Neural cell (in vitro differentiated cells): ENCODE results near the gene THBD.

ENCODE experiments used
- CTCF ChIP-seq: fragments of 450-650 bp; IDR thresholded peaks from 2 replicates; pipeline ENCODE4 v1.5.1; 2014; ENCODE audit warnings: antibody characterized with exemption, mild to moderate bottlenecking, moderate library complexity; ENCODE audit not compliant: poor library complexity, severe bottlenecking
- EP300 ChIP-seq: fragments of 450-650 bp; conservative IDR thresholded peaks from 2 replicates; pipeline ENCODE4 v1.6.1; 2014; ENCODE audit warnings: antibody characterized with exemption, mild to moderate bottlenecking, moderate library complexity; ENCODE audit not compliant: poor library complexity, severe bottlenecking
- EZH2 ChIP-seq: fragments of 200-600, 300-800 bp; shearing (Covaris generic), sonication (generic); IDR thresholded peaks from 2 replicates; pipeline ENCODE4 v1.6.1; 2014; ENCODE audit warnings: antibody characterized with exemption, low read length, borderline replicate concordance, mild to moderate bottlenecking; ENCODE audit not compliant: insufficient read depth, poor library complexity, severe bottlenecking
- POLR2AphosphoS5 ChIP-seq: IDR thresholded peaks from 2 replicates; pipeline ENCODE4 v1.6.1; 2012
- REST ChIP-seq: IDR thresholded peaks from 2 replicates; pipeline ENCODE4 v1.6.1; 2012; ENCODE audit warnings: borderline replicate concordance
- TAF1 ChIP-seq: IDR thresholded peaks from 2 replicates; pipeline ENCODE4 v1.6.1; 2012; ENCODE audit warnings: low read depth

GRCh38 chr20:23062632-23063031 is 13.2 kb upstream of the THBD start:
- TF ChIP-seq EZH2 (no peak), POLR2AphosphoS5 (no peak), EP300 (no peak), CTCF (no peak), TAF1 (no peak), REST (no peak)
